Activated CD8-positive, alpha-beta memory T cell treated with anti-CD3 and anti-CD28 coated beads, Interleukin-2, amount 50 U/mL, for 1 hour (primary cell): ENCODE measurements around the gene RPUSD1.
"Not testable (repeated sequence)": the region's sequence is repeated elsewhere in the genome, so short reads cannot be mapped to it uniquely, and the experiment has no call there.

Experiments used
- DNase-seq: peaks from one replicate; pipeline ENCODE4 v3.0.0-alpha.2; 2020; ENCODE audit errors: extremely low read depth

The RPUSD1 gene

DNA sequence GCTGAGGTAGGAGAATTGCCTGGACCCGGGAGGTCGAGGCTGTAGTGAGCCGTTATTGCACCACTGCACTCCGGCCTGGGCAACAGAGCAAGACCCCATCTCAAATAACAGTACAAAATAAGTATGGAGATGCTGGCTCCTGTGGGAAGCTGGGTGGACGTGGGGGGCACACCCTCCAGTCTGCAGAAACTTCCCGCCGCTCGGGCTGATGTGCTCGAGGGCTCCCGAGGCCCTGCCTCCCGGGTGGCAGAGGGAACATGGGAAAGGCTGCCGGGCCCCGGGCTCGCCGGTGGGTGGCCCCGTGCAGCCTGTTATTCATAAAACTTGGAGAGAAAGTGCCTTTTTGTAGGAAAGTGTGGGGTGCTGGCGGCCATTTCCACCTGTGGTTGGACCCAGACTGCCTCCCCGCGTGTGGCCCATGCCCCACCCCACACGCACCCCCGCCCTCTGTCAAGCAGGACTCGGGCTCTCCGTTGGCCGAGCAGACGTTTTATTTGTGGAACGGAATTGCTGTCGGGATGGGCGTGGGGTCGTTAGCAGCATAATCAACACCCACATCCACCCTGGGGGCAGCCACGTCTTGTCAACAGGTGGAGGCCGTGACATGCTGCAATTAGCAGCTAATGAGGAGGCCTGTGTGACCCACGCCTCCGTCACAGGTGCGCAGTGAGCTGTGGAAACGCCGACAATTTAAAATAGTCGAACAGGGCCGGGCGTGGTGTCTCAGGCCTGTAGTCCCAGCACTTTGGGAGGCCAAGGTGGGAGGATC lies 40.0 kb downstream of the RPUSD1 start:
- no peak for DNase-seq

- no peak for DNase-seq
These were observed 41.5 kb downstream of the RPUSD1 start for GRCh38 chr16:746637-747036.

- no peak for DNase-seq
These were observed 42.4 kb downstream of the RPUSD1 start for GRCh38 chr16:745739-746138.

- no peak for DNase-seq
These were observed 44.2 kb downstream of the RPUSD1 start for GRCh38 chr16:743794-744500.

- not testable (repeated sequence) for DNase-seq
These were observed 45.3 kb downstream of the RPUSD1 start for GRCh38 chr16:742894-743293.

DNA sequence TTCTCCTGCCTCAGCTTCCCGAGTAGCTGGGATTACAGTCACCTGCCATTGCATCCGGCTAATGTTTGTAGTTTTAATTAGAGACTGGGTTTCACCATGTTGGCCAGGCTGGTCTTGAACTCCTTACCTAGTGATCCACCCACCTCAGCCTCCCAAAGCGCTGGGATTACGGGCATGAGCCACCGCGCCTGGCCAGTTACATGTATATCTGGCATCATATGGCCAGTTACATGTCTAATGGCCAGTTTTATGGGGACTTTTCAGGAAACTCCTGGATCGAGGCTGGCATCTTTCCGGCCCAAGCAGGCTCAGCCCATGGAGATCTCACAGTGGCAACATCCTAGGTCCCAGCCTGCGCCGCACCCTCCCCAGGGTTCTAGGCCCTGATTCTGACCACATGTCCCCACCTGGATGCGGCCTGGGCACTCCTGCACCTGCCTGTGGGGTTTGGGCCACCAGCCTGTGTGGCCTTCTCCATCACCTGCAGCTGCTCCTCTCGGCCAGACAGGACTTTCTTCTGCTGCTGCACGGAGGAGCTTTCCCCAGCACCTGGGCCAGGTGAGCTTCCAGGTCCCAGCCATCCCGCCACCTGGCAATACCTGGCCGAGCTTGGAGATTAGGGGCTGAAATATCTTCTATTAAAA lies 46.1 kb downstream of the RPUSD1 start:
- DNase-seq, result no peak

- peak; percentile 70 for DNase-seq
These were observed 47.2 kb downstream of the RPUSD1 start, which contains the start of gene CIAO3 for GRCh38 chr16:740764-741505. Gene CIAO3, minus strand, starts transcription at chr16:740997. Its CDS starts 12 bp downstream, at chr16:740985.

- no peak for DNase-seq
These were observed 47.8 kb downstream of the RPUSD1 start for GRCh38 chr16:740459-740763.

DNA sequence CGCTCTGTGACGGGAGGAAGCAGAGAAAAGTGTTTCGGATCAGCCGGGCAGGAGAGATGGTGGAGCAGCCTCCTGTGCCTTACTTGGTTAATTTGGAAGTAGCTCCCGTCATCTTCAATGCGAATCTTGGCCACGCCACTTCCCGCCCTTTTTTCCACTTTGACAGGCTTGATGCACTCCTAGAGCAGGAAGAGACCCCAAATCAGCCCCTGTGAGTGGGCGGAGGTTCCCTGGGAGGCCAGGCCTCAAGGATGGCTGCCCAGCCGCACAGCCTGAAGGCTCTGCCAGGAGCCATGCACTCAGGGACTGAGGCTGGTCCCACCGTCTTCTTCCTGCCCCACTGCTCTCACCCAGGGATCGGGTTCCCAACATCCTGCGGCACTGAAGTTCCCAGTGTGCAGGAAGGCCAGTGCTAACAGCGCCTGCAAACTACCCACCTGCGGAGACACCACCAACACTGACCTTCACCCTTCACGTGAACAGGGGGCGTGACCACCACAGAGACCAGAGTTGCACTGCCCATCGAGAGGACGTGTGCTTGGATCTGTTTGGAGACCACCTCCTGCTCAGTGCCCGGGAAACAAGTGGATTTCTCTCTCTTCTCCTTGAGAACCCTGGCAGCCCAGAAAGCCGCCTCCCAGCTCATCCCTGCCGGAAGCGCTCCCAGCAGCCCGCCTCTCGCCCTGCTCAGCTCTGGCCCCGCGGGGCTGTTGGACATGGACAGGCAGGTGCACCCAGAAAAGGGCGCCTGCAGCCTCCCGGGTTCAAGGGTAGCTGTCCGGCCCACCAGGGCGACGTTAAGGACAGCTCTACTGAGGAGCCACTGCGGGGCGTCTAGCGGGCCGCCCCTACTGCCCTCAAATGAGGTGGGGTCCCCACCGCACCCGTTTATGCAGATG lies 48.4 kb downstream of the RPUSD1 start:
- no peak for DNase-seq

- no peak for DNase-seq
These were observed 51.2 kb downstream of the RPUSD1 start for GRCh38 chr16:736936-737481.

- DNase-seq, result no peak
These were observed 52.2 kb downstream of the RPUSD1 start for GRCh38 chr16:735982-736453.

- DNase-seq, result no peak
These were observed 53.0 kb downstream of the RPUSD1 start for GRCh38 chr16:734981-735881.
